HepG2 (cell line): ENCODE measurements around the gene SIN3A. TPM values are rescaled to one million over a fixed set of nuclear protein-coding genes. Genes with fewer than 3 reads are reported as not detected.
A peak's percentile ranks its signal among the peaks of the same experiment; 100 is the strongest.

Experiments used
- GATAD2A ChIP-seq: IDR thresholded peaks from 2 replicates; pipeline ENCODE4 v1.6.1; 2016
- GPN1 ChIP-seq: sonication (generic); formaldehyde crosslinking; IDR thresholded peaks from 2 replicates; pipeline ENCODE4 v1.5.1; 2020; ENCODE audit warnings: missing genetic modification reagents, borderline replicate concordance
- MBNL3 ChIP-seq: fragments of 250-450 bp; sonication (Bioruptor Pico); conservative IDR thresholded peaks from 2 replicates; pipeline ENCODE4 v1.8.0; 2022; ENCODE audit warnings: mild to moderate bottlenecking, inconsistent platforms
- NCOR1 ChIP-seq: fragments of 200-600 bp; sonication (generic); IDR thresholded peaks from 2 replicates; pipeline ENCODE4 v1.7.0; 2017; ENCODE audit warnings: antibody characterized with exemption, low read length, borderline replicate concordance
- SAFB2 ChIP-seq: sonication (generic); formaldehyde crosslinking; IDR thresholded peaks from 2 replicates; pipeline ENCODE4 v1.5.1; 2020; ENCODE audit warnings: missing genetic modification reagents, low read depth, mild to moderate bottlenecking, borderline replicate concordance
- SP2 ChIP-seq: sonication (generic); formaldehyde crosslinking; IDR thresholded peaks from 2 replicates; pipeline ENCODE4 v1.5.1; 2020; ENCODE audit warnings: mild to moderate bottlenecking, missing genetic modification reagents
- SP4 ChIP-seq: sonication (generic); formaldehyde crosslinking; IDR thresholded peaks from 2 replicates; pipeline ENCODE4 v1.8.1; 2023; ENCODE audit warnings: mild to moderate bottlenecking, missing genetic modification reagents
- SYNCRIP ChIP-seq: fragments of 200-400 bp; formaldehyde crosslinking; IDR thresholded peaks from 2 replicates; pipeline ENCODE4 v1.6.1; 2018; ENCODE audit warnings: mild to moderate bottlenecking, low read depth, low read length; ENCODE audit not compliant: insufficient read depth
- ZNF160 ChIP-seq: sonication (generic); formaldehyde crosslinking; IDR thresholded peaks from 2 replicates; pipeline ENCODE4 v1.8.0; 2022; ENCODE audit warnings: mild to moderate bottlenecking, inconsistent platforms, missing genetic modification reagents
- ZNF280B ChIP-seq: sonication (generic); formaldehyde crosslinking; IDR thresholded peaks from 2 replicates; pipeline ENCODE4 v1.5.0; 2020; ENCODE audit warnings: missing genetic modification reagents, mild to moderate bottlenecking, borderline replicate concordance
- ZNF296 ChIP-seq: sonication (generic); formaldehyde crosslinking; conservative IDR thresholded peaks from 2 replicates; pipeline ENCODE4 v1.5.0; 2020; ENCODE audit warnings: mild to moderate bottlenecking, missing genetic modification reagents
- ZNF569 ChIP-seq: sonication (generic); formaldehyde crosslinking; IDR thresholded peaks from 2 replicates; pipeline ENCODE4 v1.5.0; 2020; ENCODE audit warnings: mild to moderate bottlenecking, missing genetic modification reagents, moderate library complexity, borderline replicate concordance
- polyA plus RNA-seq, 8 experiments: library from polyadenylated mRNA; depleted of rRNA in 3 of 8; stranded (reverse) in 7 of 8; unstranded in 1 of 8; fragments of >200 nt; fragmentation: Illumina TruSeq in 4 of 8; extraction: Trizol in 4 of 8; gene quantifications; 2 replicates each; pipeline versions ENCODE4 v1.2.1 to v1.2.3, GENCODE V29; 2011 to 2016; ENCODE audit warnings: low read depth in 4 of 8, missing spikeins in 1 of 8, mixed read lengths in 1 of 8; ENCODE audit not compliant: insufficient read depth in 1 of 8
- total RNA-seq, 5 experiments: library from RNA; depleted of rRNA; stranded (reverse); fragments of >200 nt; fragmentation: Illumina TruSeq; extraction: Trizol; gene quantifications; 2 replicates each; pipeline ENCODE4 v1.2.3, GENCODE V29; 2016; ENCODE audit warnings: low read depth in 1 of 5
- TF ChIP-seq, protein P1 (sequence below): sonication (generic); formaldehyde crosslinking; IDR thresholded peaks from 2 replicates; pipeline ENCODE4 v1.4.0; 2020; ENCODE audit warnings: missing genetic modification reagents
- TF ChIP-seq, protein P2 (sequence below): sonication (generic); formaldehyde crosslinking; IDR thresholded peaks from 2 replicates; pipeline ENCODE4 v1.5.0; 2020; ENCODE audit warnings: mild to moderate bottlenecking, missing genetic modification reagents
- TF ChIP-seq, protein P3 (sequence below): sonication (generic); formaldehyde crosslinking; IDR thresholded peaks from 2 replicates; pipeline ENCODE4 v1.4.0; 2020; ENCODE audit warnings: missing genetic modification reagents
- TF ChIP-seq, protein P4 (sequence below): sonication (generic); formaldehyde crosslinking; IDR thresholded peaks from 2 replicates; pipeline ENCODE4 v1.4.0; 2020; ENCODE audit warnings: missing genetic modification reagents, borderline replicate concordance

SIN3A gene
- total and polyA plus RNA-seq, 2 of the 13 experiments (the other 11 are each of a cell fraction or from before 2014, with no cell fraction given), result 16.1 to 28.1 TPM

GRCh38 chr15:75367913-75368688 is 83.4 kb downstream of the SIN3A start, which contains the start of gene MAN2C1 (continued):
- TF ChIP-seq ZNF280B (CRISPR knock-in tag) (peak; percentile 47), ZNF296 (CRISPR knock-in tag) (no peak), SP2 (CRISPR knock-in tag) (peak; percentile 60), MBNL3 (CRISPR knock-in tag) (no peak), SAFB2 (peak; percentile 77), ZNF569 (CRISPR knock-in tag) (no peak), SYNCRIP (no peak), ZNF160 (CRISPR knock-in tag) (no peak), SP4 (CRISPR knock-in tag) (peak; percentile 73), GATAD2A (CRISPR knock-in tag) (peak; percentile 72), GPN1 (CRISPR knock-in tag) (no peak), NCOR1 (no peak)
- TF ChIP-seq, protein P1, sequence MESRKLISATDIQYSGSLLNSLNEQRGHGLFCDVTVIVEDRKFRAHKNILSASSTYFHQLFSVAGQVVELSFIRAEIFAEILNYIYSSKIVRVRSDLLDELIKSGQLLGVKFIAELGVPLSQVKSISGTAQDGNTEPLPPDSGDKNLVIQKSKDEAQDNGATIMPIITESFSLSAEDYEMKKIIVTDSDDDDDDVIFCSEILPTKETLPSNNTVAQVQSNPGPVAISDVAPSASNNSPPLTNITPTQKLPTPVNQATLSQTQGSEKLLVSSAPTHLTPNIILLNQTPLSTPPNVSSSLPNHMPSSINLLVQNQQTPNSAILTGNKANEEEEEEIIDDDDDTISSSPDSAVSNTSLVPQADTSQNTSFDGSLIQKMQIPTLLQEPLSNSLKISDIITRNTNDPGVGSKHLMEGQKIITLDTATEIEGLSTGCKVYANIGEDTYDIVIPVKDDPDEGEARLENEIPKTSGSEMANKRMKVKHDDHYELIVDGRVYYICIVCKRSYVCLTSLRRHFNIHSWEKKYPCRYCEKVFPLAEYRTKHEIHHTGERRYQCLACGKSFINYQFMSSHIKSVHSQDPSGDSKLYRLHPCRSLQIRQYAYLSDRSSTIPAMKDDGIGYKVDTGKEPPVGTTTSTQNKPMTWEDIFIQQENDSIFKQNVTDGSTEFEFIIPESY (CRISPR knock-in tag), result peak; percentile 68
- TF ChIP-seq, protein P2, sequence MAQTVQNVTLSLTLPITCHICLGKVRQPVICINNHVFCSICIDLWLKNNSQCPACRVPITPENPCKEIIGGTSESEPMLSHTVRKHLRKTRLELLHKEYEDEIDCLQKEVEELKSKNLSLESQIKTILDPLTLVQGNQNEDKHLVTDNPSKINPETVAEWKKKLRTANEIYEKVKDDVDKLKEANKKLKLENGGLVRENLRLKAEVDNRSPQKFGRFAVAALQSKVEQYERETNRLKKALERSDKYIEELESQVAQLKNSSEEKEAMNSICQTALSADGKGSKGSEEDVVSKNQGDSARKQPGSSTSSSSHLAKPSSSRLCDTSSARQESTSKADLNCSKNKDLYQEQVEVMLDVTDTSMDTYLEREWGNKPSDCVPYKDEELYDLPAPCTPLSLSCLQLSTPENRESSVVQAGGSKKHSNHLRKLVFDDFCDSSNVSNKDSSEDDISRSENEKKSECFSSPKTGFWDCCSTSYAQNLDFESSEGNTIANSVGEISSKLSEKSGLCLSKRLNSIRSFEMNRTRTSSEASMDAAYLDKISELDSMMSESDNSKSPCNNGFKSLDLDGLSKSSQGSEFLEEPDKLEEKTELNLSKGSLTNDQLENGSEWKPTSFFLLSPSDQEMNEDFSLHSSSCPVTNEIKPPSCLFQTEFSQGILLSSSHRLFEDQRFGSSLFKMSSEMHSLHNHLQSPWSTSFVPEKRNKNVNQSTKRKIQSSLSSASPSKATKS (CRISPR knock-in tag), result peak; percentile 84; the same call in 1 of the 2 replicates
- TF ChIP-seq, protein P3, sequence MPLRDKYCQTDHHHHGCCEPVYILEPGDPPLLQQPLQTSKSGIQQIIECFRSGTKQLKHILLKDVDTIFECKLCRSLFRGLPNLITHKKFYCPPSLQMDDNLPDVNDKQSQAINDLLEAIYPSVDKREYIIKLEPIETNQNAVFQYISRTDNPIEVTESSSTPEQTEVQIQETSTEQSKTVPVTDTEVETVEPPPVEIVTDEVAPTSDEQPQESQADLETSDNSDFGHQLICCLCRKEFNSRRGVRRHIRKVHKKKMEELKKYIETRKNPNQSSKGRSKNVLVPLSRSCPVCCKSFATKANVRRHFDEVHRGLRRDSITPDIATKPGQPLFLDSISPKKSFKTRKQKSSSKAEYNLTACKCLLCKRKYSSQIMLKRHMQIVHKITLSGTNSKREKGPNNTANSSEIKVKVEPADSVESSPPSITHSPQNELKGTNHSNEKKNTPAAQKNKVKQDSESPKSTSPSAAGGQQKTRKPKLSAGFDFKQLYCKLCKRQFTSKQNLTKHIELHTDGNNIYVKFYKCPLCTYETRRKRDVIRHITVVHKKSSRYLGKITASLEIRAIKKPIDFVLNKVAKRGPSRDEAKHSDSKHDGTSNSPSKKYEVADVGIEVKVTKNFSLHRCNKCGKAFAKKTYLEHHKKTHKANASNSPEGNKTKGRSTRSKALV (CRISPR knock-in tag), result no peak
- TF ChIP-seq, protein P4, sequence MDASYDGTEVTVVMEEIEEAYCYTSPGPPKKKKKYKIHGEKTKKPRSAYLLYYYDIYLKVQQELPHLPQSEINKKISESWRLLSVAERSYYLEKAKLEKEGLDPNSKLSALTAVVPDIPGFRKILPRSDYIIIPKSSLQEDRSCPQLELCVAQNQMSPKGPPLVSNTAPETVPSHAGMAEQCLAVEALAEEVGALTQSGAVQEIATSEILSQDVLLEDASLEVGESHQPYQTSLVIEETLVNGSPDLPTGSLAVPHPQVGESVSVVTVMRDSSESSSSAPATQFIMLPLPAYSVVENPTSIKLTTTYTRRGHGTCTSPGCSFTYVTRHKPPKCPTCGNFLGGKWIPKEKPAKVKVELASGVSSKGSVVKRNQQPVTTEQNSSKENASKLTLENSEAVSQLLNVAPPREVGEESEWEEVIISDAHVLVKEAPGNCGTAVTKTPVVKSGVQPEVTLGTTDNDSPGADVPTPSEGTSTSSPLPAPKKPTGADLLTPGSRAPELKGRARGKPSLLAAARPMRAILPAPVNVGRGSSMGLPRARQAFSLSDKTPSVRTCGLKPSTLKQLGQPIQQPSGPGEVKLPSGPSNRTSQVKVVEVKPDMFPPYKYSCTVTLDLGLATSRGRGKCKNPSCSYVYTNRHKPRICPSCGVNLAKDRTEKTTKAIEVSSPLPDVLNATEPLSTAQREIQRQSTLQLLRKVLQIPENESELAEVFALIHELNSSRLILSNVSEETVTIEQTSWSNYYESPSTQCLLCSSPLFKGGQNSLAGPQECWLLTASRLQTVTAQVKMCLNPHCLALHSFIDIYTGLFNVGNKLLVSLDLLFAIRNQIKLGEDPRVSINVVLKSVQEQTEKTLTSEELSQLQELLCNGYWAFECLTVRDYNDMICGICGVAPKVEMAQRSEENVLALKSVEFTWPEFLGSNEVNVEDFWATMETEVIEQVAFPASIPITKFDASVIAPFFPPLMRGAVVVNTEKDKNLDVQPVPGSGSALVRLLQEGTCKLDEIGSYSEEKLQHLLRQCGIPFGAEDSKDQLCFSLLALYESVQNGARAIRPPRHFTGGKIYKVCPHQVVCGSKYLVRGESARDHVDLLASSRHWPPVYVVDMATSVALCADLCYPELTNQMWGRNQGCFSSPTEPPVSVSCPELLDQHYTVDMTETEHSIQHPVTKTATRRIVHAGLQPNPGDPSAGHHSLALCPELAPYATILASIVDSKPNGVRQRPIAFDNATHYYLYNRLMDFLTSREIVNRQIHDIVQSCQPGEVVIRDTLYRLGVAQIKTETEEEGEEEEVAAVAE (CRISPR knock-in tag), result peak; percentile 25
